HCT116 (cell line): ENCODE results near the gene ETS1. TPM values are rescaled to one million over a fixed set of nuclear protein-coding genes. Genes with fewer than 3 reads are reported as not detected.

Experiments used
- ATAC-seq: fragments of 200-7000 bp; cut with Tn5 transposase; 2 replicates; pipeline ENCODE4 v1.9.1; 2020; ENCODE audit warnings: mild to moderate bottlenecking, moderate library complexity
- BruUV-seq: library from RNA; stranded (reverse); fragments of 400-500 nt; replicated peaks from 2 replicates; lab custom pipeline; 2021; lab: Mats Ljungman, UMichigan
- CTCF ChIA-PET: fragments of 300-600 bp; sonication (Branson Sonifier 250); formaldehyde crosslinking; loops from one replicate; lab custom pipeline; 2021; ENCODE audit warnings: antibody characterized with exemption; lab: Charles Lee
- POLR2A ChIA-PET: fragments of 300-600, 350-600 bp; sonication (Branson Sonifier 250); formaldehyde crosslinking; loops from one replicate; lab custom pipeline; 2021; ENCODE audit warnings: antibody characterized with exemption; lab: Charles Lee
- RAD21 ChIA-PET, 2 experiments: fragments of 300-600 bp; sonication (Branson Sonifier 250); formaldehyde crosslinking; loops; one replicate each; lab custom pipeline; 2023; ENCODE audit warnings: low total read pairs in 2 of 2; ENCODE audit not compliant: uncharacterized antibody in 2 of 2, unreplicated experiment in 2 of 2, low non-redundant PET in 1 of 2; lab: Charles Lee
- DNase-seq: peaks from one replicate; pipeline ENCODE4 v3.0.0-alpha.2; 2010; ENCODE audit warnings: low read depth, low spot score
- H2AFZ ChIP-seq: fragments of 200-600 bp; shearing (Covaris generic), sonication (generic); 2 replicates; pipeline ENCODE4 v1.6.1; 2017; ENCODE audit warnings: low read depth, mixed run types, mixed read lengths, antibody characterized with exemption, low read length; ENCODE audit not compliant: poor library complexity, severe bottlenecking
- H3K27ac ChIP-seq: 2 replicates; pipeline ENCODE4 v1.5.1; 2012; ENCODE audit warnings: low read depth, low read length
- H3K27me3 ChIP-seq: fragments of 200-600 bp; sonication (generic); 2 replicates; pipeline ENCODE4 v1.6.1; 2016; ENCODE audit warnings: mixed run types, low read length, mixed read lengths; ENCODE audit not compliant: insufficient read depth
- H3K36me3 ChIP-seq, 2 experiments: fragments of 200-500 bp in 1 of 2; fragments of 200-600 bp in 1 of 2; sonication (Bioruptor generic) in 1 of 2; sonication (generic) in 1 of 2; 2 replicates each; pipeline versions ENCODE4 v1.5.1 to v1.6.1; 2014 to 2016; ENCODE audit warnings: low read length in 2 of 2, inconsistent platforms in 1 of 2, mixed read lengths in 1 of 2, mixed run types in 1 of 2; ENCODE audit not compliant: insufficient read depth in 2 of 2, control insufficient read depth in 1 of 2
- H3K4me1 ChIP-seq, 2 experiments: fragments of 200-600 bp in 1 of 2; sonication (generic) in 1 of 2; 2 replicates each; pipeline versions ENCODE4 v1.5.1 to v1.6.1; 2012 to 2017; ENCODE audit warnings: low read length in 2 of 2, inconsistent platforms in 1 of 2, mild to moderate bottlenecking in 1 of 2, mixed read lengths in 1 of 2, mixed run types in 1 of 2, moderate library complexity in 1 of 2; ENCODE audit not compliant: insufficient read depth in 2 of 2, control insufficient read depth in 1 of 2
- H3K4me2 ChIP-seq: fragments of 200-600 bp; sonication (generic); 2 replicates; pipeline ENCODE4 v1.6.1; 2017; ENCODE audit warnings: mixed run types, low read length, mixed read lengths
- H3K4me3 ChIP-seq, 2 experiments: fragments of 200-600 bp in 1 of 2; sonication (generic) in 1 of 2; replicated peaks in 1 of 2; 2 replicates each; pipeline ENCODE4 v1.5.1; 2011 to 2016; ENCODE audit warnings: low read length in 2 of 2, control low read depth in 1 of 2, low read depth in 1 of 2, mild to moderate bottlenecking in 1 of 2, mixed read lengths in 1 of 2, mixed run types in 1 of 2
- H3K79me2 ChIP-seq: fragments of 200-600 bp; sonication (generic); 2 replicates; pipeline ENCODE4 v1.6.1; 2017; ENCODE audit warnings: mild to moderate bottlenecking, mixed run types, low read length, moderate library complexity, mixed read lengths; ENCODE audit not compliant: insufficient read depth
- H3K9ac ChIP-seq: fragments of 200-600 bp; sonication (generic); 2 replicates; pipeline ENCODE4 v1.6.1; 2016; ENCODE audit warnings: low read length, mixed read lengths
- H3K9me2 ChIP-seq: fragments of 200-600 bp; sonication (generic), shearing (Covaris generic); 2 replicates; pipeline ENCODE4 v1.6.1; 2017; ENCODE audit warnings: mixed run types, mild to moderate bottlenecking, moderate library complexity; ENCODE audit not compliant: insufficient read depth
- H3K9me3 ChIP-seq, 2 experiments: fragments of 200-500 bp in 1 of 2; fragments of 200-600 bp in 1 of 2; sonication (Bioruptor generic) in 1 of 2; sonication (generic) in 1 of 2; 2 replicates each; pipeline ENCODE4 v1.6.1; 2014 to 2017; ENCODE audit warnings: low read length in 2 of 2, mixed read lengths in 2 of 2, inconsistent platforms in 1 of 2, low read depth in 1 of 2, mild to moderate bottlenecking in 1 of 2, mixed run types in 1 of 2, moderate library complexity in 1 of 2; ENCODE audit not compliant: control insufficient read depth in 1 of 2, insufficient read depth in 1 of 2
- H4K20me1 ChIP-seq: fragments of 200-600 bp; sonication (generic), shearing (Covaris generic); 2 replicates; pipeline ENCODE4 v1.6.1; 2017; ENCODE audit warnings: mixed run types, mild to moderate bottlenecking, moderate library complexity; ENCODE audit not compliant: insufficient read depth
- ATF3 ChIP-seq: IDR thresholded peaks from 2 replicates; pipeline ENCODE4 v1.6.1; 2012
- CBX3 ChIP-seq: IDR thresholded peaks from 2 replicates; pipeline ENCODE4 v1.6.1; 2012; ENCODE audit warnings: low read depth
- ELF1 ChIP-seq: IDR thresholded peaks from 2 replicates; pipeline ENCODE4 v1.6.1; 2012; ENCODE audit warnings: low read depth, borderline replicate concordance
- EZH2 ChIP-seq: fragments of 200-600 bp; sonication (generic); IDR thresholded peaks from 2 replicates; pipeline ENCODE4 v1.6.1; 2017; ENCODE audit warnings: antibody characterized with exemption, mixed run types
- FOSL1 ChIP-seq: IDR thresholded peaks from 2 replicates; pipeline ENCODE4 v1.6.1; 2012; ENCODE audit warnings: low read depth
- JUND ChIP-seq: IDR thresholded peaks from 2 replicates; pipeline ENCODE4 v1.6.1; 2012
- MAX ChIP-seq: IDR thresholded peaks from 2 replicates; pipeline ENCODE4 v1.6.1; 2012
- RAD21 ChIP-seq: IDR thresholded peaks from 2 replicates; pipeline ENCODE4 v1.6.1; 2012; ENCODE audit warnings: low read depth, mild to moderate bottlenecking
- REST ChIP-seq: IDR thresholded peaks from 2 replicates; pipeline ENCODE4 v1.6.1; 2012; ENCODE audit warnings: low read depth
- SP1 ChIP-seq: IDR thresholded peaks from 2 replicates; pipeline ENCODE4 v1.6.1; 2012; ENCODE audit warnings: low read depth
- SRF ChIP-seq: IDR thresholded peaks from 2 replicates; pipeline ENCODE4 v1.6.1; 2012; ENCODE audit warnings: low read depth
- YY1 ChIP-seq: IDR thresholded peaks from 2 replicates; pipeline ENCODE4 v1.6.1; 2011; ENCODE audit warnings: low read length, low read depth, moderate library complexity, mild to moderate bottlenecking; ENCODE audit not compliant: insufficient replicate concordance; ENCODE audit errors: extremely low read depth
- ZFX ChIP-seq: fragments of 450-650 bp; IDR thresholded peaks from 2 replicates; pipeline ENCODE4 v1.6.1; 2017
- intact Hi-C: fragments of 100-400 bp; cut with micrococcal nuclease; formaldehyde crosslinking; loops from 2 replicates; pipeline ENCODE4 v1.10.0; 2022
- total RNA-seq: library from RNA; stranded (reverse); gene quantifications from one replicate; pipeline ENCODE4 v1.2.1, GENCODE V29; 2021; ENCODE audit not compliant: unreplicated experiment

ETS1 gene
- total RNA-seq, 1 experiment from 2014 or later = 9.2 TPM

- H3K36me3 ChIP-seq = no peaks in the 10 kb centered on the region
- ChIA-PET RAD21 (no interaction called here), POLR2A (no interaction called here), CTCF (no interaction called here)
- H4K20me1 ChIP-seq = no peaks in the 10 kb centered on the region
- H2AFZ ChIP-seq = no peak overlapping the region
- no peaks in the 10 kb centered on the region for H3K4me1 ChIP-seq
- H3K9ac ChIP-seq = no peak overlapping the region
- no peaks in the 10 kb centered on the region for H3K9me2 ChIP-seq
- ATAC-seq = no peak
- H3K4me3 ChIP-seq = no peak overlapping the region
- H3K27ac ChIP-seq = no peak overlapping the region
- intact Hi-C loops = no loop called here
- H3K27me3 ChIP-seq = peaks cover 18% of the 10 kb centered on the region
- no peak for DNase-seq
- H3K4me2 ChIP-seq = no peak overlapping the region
- TF ChIP-seq FOSL1 = no peak
- TF ChIP-seq SRF = no peak
- TF ChIP-seq ZFX = no peak
- TF ChIP-seq RAD21 = no peak
- no peak for TF ChIP-seq MAX
- TF ChIP-seq ELF1 = no peak
- TF ChIP-seq REST = no peak
- no peak for TF ChIP-seq JUND
- no peak for TF ChIP-seq ATF3
- no peak for TF ChIP-seq YY1
- TF ChIP-seq EZH2 = no peak
- TF ChIP-seq CBX3 = no peak
- no peak for TF ChIP-seq SP1
- no TSS peak for BruUV-seq
- H3K79me2 ChIP-seq = no peaks in the 10 kb centered on the region
- H3K9me3 ChIP-seq = no peaks in the 10 kb centered on the region
Observed at GRCh38 chr11:128625746-128626145, 38.4 kb upstream of the ETS1 start.
